GM18511 (cell line): Measurements from ENCODE around the gene SAMD10.
A peak's percentile ranks its signal among the peaks of the same experiment; 100 is the strongest.
"Not testable (repeated sequence)": the region's sequence is repeated elsewhere in the genome, so short reads cannot be mapped to it uniquely, and the experiment has no call there.

Experiments
- ATAC-seq: cut with Tn5 transposase; IDR thresholded peaks from one replicate; pipeline ENCODE4 v1.9.1; 2021; ENCODE audit warnings: mild to moderate bottlenecking, moderate library complexity; ENCODE audit not compliant: unreplicated experiment

Gene SAMD10

GRCh38 chr20:63979557-63980316, at the start of gene SAMD10:
TSS of gene SAMD10 (minus strand) at chr20:63979642. CDS start at chr20:63979467, 175 bp downstream.
- ATAC-seq: peak; percentile 39

GRCh38 chr20:64027981-64028685, 48.7 kb upstream of the SAMD10 start:
- ATAC-seq: no peak

- no peak for ATAC-seq
These were observed 46.5 kb upstream of the SAMD10 start for GRCh38 chr20:64025826-64026412.

GRCh38 chr20:64025101-64025825, 45.8 kb upstream of the SAMD10 start:
- ATAC-seq: no peak

- no peak for ATAC-seq
These were observed 44.9 kb upstream of the SAMD10 start for GRCh38 chr20:64024141-64024990.

GRCh38 chr20:64023361-64024140, 44.1 kb upstream of the SAMD10 start:
- no peak for ATAC-seq

- no peak for ATAC-seq
These were observed 43.4 kb upstream of the SAMD10 start for GRCh38 chr20:64022671-64023360.

- no peak for ATAC-seq
These were observed 41.9 kb upstream of the SAMD10 start for GRCh38 chr20:64021124-64021975.

- ATAC-seq: no peak
These were observed 36.2 kb upstream of the SAMD10 start for GRCh38 chr20:64015635-64016034.

GRCh38 chr20:64012385-64013154, 33.1 kb upstream of the SAMD10 start:
- ATAC-seq: not testable (repeated sequence)

GRCh38 chr20:64011366-64011779, 31.9 kb upstream of the SAMD10 start:
- ATAC-seq: no peak

GRCh38 chr20:64010711-64011237, 31.3 kb upstream of the SAMD10 start:
- no peak for ATAC-seq

GRCh38 chr20:64009811-64010387, 30.5 kb upstream of the SAMD10 start:
- ATAC-seq: no peak

GRCh38 chr20:64006902-64007301, 27.5 kb upstream of the SAMD10 start:
- ATAC-seq: no peak

GRCh38 chr20:64006490-64006889, 27.0 kb upstream of the SAMD10 start:
- ATAC-seq: no peak

- no peak for ATAC-seq
These were observed 26.0 kb upstream of the SAMD10 start for GRCh38 chr20:64005394-64005793.
